H9 (cell line): Measurements from ENCODE around the gene COL9A2. TPM values are rescaled to one million over a fixed set of nuclear protein-coding genes. Genes with fewer than 3 reads are reported as not detected.

ENCODE experiments used
- DNase-seq: peaks from one replicate; pipeline ENCODE4 v3.0.0-alpha.2; 2017
- H2AFZ ChIP-seq: one replicate; pipeline ENCODE4 v1.6.1; 2013; ENCODE audit warnings: mild to moderate bottlenecking, low read length, control low read depth, moderate library complexity
- H2AK5ac ChIP-seq: 2 replicates; pipeline ENCODE4 v1.6.1; 2013; ENCODE audit warnings: low read length, control low read depth, mixed read lengths; ENCODE audit not compliant: insufficient read length
- H2BK120ac ChIP-seq: one replicate; pipeline ENCODE4 v1.6.1; 2013; ENCODE audit warnings: low read depth, mild to moderate bottlenecking, low read length, control low read depth, inconsistent platforms; ENCODE audit not compliant: poor library complexity, severe bottlenecking
- H2BK12ac ChIP-seq: 2 replicates; pipeline ENCODE4 v1.6.1; 2013; ENCODE audit warnings: low read length, control low read depth, mixed read lengths, low read depth; ENCODE audit not compliant: insufficient read length
- H2BK15ac ChIP-seq: 2 replicates; pipeline ENCODE4 v1.6.1; 2013; ENCODE audit warnings: low read depth, low read length, control low read depth
- H2BK20ac ChIP-seq: one replicate; pipeline ENCODE4 v1.6.1; 2013; ENCODE audit warnings: low read depth, mild to moderate bottlenecking, low read length, control low read depth, inconsistent platforms; ENCODE audit not compliant: poor library complexity, severe bottlenecking
- H2BK5ac ChIP-seq: 2 replicates; pipeline ENCODE4 v1.6.1; 2013; ENCODE audit warnings: low read length, control low read depth, mixed read lengths; ENCODE audit not compliant: insufficient read length
- H3K14ac ChIP-seq: 2 replicates; pipeline ENCODE4 v1.6.1; 2013; ENCODE audit warnings: low read length, control low read depth; ENCODE audit not compliant: insufficient read depth
- H3K18ac ChIP-seq: 2 replicates; pipeline ENCODE4 v1.6.1; 2013; ENCODE audit warnings: low read depth, mild to moderate bottlenecking, mixed read lengths, low read length, control low read depth; ENCODE audit not compliant: insufficient read length
- H3K23ac ChIP-seq: 2 replicates; pipeline ENCODE4 v1.6.1; 2013; ENCODE audit warnings: low read length, control low read depth, mixed read lengths, low read depth; ENCODE audit not compliant: insufficient read length
- H3K23me2 ChIP-seq: 2 replicates; pipeline ENCODE4 v1.6.1; 2013; ENCODE audit warnings: low read depth, mild to moderate bottlenecking, mixed read lengths, low read length, control low read depth; ENCODE audit not compliant: insufficient read length, poor library complexity, severe bottlenecking
- H3K27ac ChIP-seq: 2 replicates; pipeline ENCODE4 v1.5.1; 2013; ENCODE audit warnings: low read length, control low read depth, mixed read lengths, low read depth; ENCODE audit not compliant: insufficient read length
- H3K27me3 ChIP-seq: 2 replicates; pipeline ENCODE4 v1.6.1; 2013; ENCODE audit warnings: low read length, control low read depth, inconsistent platforms; ENCODE audit not compliant: insufficient read depth
- H3K4ac ChIP-seq: 2 replicates; pipeline ENCODE4 v1.6.1; 2013; ENCODE audit warnings: low read depth, mild to moderate bottlenecking, control low read depth, inconsistent platforms, low read length, moderate library complexity
- H3K4me1 ChIP-seq: 2 replicates; pipeline ENCODE4 v1.6.1; 2013; ENCODE audit warnings: low read length, control low read depth, inconsistent platforms; ENCODE audit not compliant: insufficient read depth
- H3K4me2 ChIP-seq: 2 replicates; pipeline ENCODE4 v1.6.1; 2013; ENCODE audit warnings: low read length, control low read depth, mixed read lengths; ENCODE audit not compliant: insufficient read length, insufficient read depth
- H3K56ac ChIP-seq: 2 replicates; pipeline ENCODE4 v1.6.1; 2013; ENCODE audit warnings: low read depth, mild to moderate bottlenecking, mixed read lengths, low read length, control low read depth; ENCODE audit not compliant: insufficient read length
- H3K79me1 ChIP-seq: 2 replicates; pipeline ENCODE4 v1.6.1; 2013; ENCODE audit warnings: low read depth, mild to moderate bottlenecking, moderate library complexity, low read length, control low read depth, inconsistent platforms; ENCODE audit not compliant: insufficient read depth, poor library complexity, severe bottlenecking
- H3K79me2 ChIP-seq: 2 replicates; pipeline ENCODE4 v1.6.1; 2013; ENCODE audit warnings: low read length, control low read depth, inconsistent platforms; ENCODE audit not compliant: insufficient read depth
- H3K9ac ChIP-seq: 2 replicates; pipeline ENCODE4 v1.6.1; 2013; ENCODE audit warnings: low read length, control low read depth, mixed read lengths; ENCODE audit not compliant: insufficient read length; ENCODE audit errors: extremely low read depth
- H3K9me3 ChIP-seq: one replicate; pipeline ENCODE4 v1.6.1; 2013; ENCODE audit warnings: low read depth, low read length, inconsistent platforms; ENCODE audit not compliant: control insufficient read depth
- H3T11ph ChIP-seq: one replicate; pipeline ENCODE4 v1.6.1; 2013; ENCODE audit warnings: mild to moderate bottlenecking, low read length, control low read depth, inconsistent platforms
- H4K20me1 ChIP-seq: one replicate; pipeline ENCODE4 v1.6.1; 2013; ENCODE audit not compliant: control insufficient read depth, insufficient read length, insufficient read depth
- H4K5ac ChIP-seq: 2 replicates; pipeline ENCODE4 v1.6.1; 2013; ENCODE audit warnings: low read depth, mild to moderate bottlenecking, mixed read lengths, low read length, control low read depth; ENCODE audit not compliant: insufficient read length
- H4K8ac ChIP-seq: replicated peaks from 2 replicates; pipeline ENCODE4 v1.6.1; 2013; ENCODE audit warnings: low read length, control low read depth, mixed read lengths, low read depth; ENCODE audit not compliant: insufficient read length
- H4K91ac ChIP-seq: 2 replicates; pipeline ENCODE4 v1.6.1; 2013; ENCODE audit warnings: low read depth, mild to moderate bottlenecking, moderate library complexity, mixed read lengths, low read length, control low read depth; ENCODE audit not compliant: insufficient read length
- H3K27ac Mint-ChIP-seq, 3 experiments: 2 replicates in 2 of 3; 3 replicates in 1 of 3; pipeline ENCODE4 v1.8.0; 2020 to 2021; ENCODE audit warnings: mixed read lengths in 3 of 3, mild to moderate bottlenecking in 1 of 3, moderate library complexity in 1 of 3
- H3K27me3 Mint-ChIP-seq: 2 replicates; pipeline ENCODE4 v1.8.0; 2021; ENCODE audit warnings: low read depth, mild to moderate bottlenecking, moderate library complexity, mixed read lengths
- H3K36me3 Mint-ChIP-seq, 3 experiments: 2 replicates in 2 of 3; 3 replicates in 1 of 3; pipeline ENCODE4 v1.8.0; 2020 to 2021; ENCODE audit warnings: low read depth in 3 of 3, mixed read lengths in 3 of 3; ENCODE audit not compliant: insufficient read depth in 1 of 3
- H3K4me1 Mint-ChIP-seq, 2 experiments: 2 replicates each; pipeline ENCODE4 v1.8.0; 2020; ENCODE audit warnings: mixed read lengths in 2 of 2
- H3K4me3 Mint-ChIP-seq, 2 experiments: 2 replicates in 1 of 2; 3 replicates in 1 of 2; pipeline ENCODE4 v1.8.0; 2020 to 2021; ENCODE audit warnings: mild to moderate bottlenecking in 2 of 2, mixed read lengths in 2 of 2, moderate library complexity in 1 of 2
- H3K9me3 Mint-ChIP-seq, 2 experiments: 2 replicates in 1 of 2; 3 replicates in 1 of 2; pipeline ENCODE4 v1.8.0; 2020; ENCODE audit warnings: mild to moderate bottlenecking in 2 of 2, mixed read lengths in 2 of 2, moderate library complexity in 1 of 2
- WGBS: extraction: QIAGEN DNeasy Blood & Tissue Kit; methylation state at CpG from one replicate; pipeline ENCODE4 v1.1.7; 2013; ENCODE audit warnings: missing lambda C conversion rate, low lambda C conversion rate, mixed read lengths; ENCODE audit not compliant: insufficient read length; ENCODE audit errors: extremely low coverage; 5-methylcytosine and 5-hydroxymethylcytosine counted together
- total RNA-seq: library from RNA; stranded (reverse); gene quantifications from 2 replicates; pipeline ENCODE4 v1.2.1, GENCODE V29; 2021
- TF ChIP-seq, protein P1 (sequence below): fragments of 200-600 bp; sonication (generic); conservative IDR thresholded peaks from 3 replicates; pipeline ENCODE4 v1.8.0; 2021; ENCODE audit warnings: antibody characterized with exemption, mild to moderate bottlenecking

The COL9A2 gene
- total RNA-seq, 1 experiment from 2014 or later, result 4.5 TPM

DNA sequence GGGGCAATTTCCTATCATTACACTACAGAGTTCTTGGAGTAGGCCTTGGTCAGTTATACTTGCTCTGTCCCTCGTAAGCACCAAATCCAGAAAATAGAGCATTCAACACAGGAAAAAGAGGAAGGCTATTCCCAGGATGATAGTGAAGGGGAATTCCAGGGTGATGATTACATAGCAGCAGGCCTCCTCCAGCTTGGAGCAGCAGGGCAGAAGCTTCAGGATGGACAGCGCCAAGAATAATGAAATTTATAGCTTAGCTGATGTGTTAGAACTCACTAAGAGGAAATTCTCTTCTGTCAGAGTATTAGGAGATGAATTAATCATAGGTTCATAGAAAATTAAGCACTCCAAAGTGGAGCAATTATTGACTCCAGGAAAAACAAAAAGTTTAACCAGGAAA lies 45.6 kb upstream of the COL9A2 start:
- H3K56ac ChIP-seq, result no peak overlapping the region
- H3K4me2 ChIP-seq, result no peak overlapping the region
- H2AFZ ChIP-seq, result no peak overlapping the region
- no peak overlapping the region for H4K91ac ChIP-seq
- TF ChIP-seq, protein P1, sequence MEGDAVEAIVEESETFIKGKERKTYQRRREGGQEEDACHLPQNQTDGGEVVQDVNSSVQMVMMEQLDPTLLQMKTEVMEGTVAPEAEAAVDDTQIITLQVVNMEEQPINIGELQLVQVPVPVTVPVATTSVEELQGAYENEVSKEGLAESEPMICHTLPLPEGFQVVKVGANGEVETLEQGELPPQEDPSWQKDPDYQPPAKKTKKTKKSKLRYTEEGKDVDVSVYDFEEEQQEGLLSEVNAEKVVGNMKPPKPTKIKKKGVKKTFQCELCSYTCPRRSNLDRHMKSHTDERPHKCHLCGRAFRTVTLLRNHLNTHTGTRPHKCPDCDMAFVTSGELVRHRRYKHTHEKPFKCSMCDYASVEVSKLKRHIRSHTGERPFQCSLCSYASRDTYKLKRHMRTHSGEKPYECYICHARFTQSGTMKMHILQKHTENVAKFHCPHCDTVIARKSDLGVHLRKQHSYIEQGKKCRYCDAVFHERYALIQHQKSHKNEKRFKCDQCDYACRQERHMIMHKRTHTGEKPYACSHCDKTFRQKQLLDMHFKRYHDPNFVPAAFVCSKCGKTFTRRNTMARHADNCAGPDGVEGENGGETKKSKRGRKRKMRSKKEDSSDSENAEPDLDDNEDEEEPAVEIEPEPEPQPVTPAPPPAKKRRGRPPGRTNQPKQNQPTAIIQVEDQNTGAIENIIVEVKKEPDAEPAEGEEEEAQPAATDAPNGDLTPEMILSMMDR, result no peak
- no peaks in the 10 kb centered on the region for H3K27me3 ChIP-seq
- no peak overlapping the region for H3K4ac ChIP-seq
- no peaks in the 10 kb centered on the region for H3K79me1 ChIP-seq
- no peak overlapping the region for H3K23ac ChIP-seq
- Mint-ChIP-seq H3K4me3 (no peak overlapping the region), H3K27me3 (peaks cover 11% of the 10 kb centered on the region), H3K36me3 (no peaks in the 10 kb centered on the region), H3K9me3 (peaks cover 14 to 15% of the 10 kb centered on the region in 2 experiments), H3K27ac (no peak overlapping the region), H3K4me1 (peaks cover 5 to 10% of the 10 kb centered on the region in 2 experiments)
- H3K18ac ChIP-seq, result no peak overlapping the region
- H3K14ac ChIP-seq, result no peak overlapping the region
- no peak overlapping the region for H2BK12ac ChIP-seq
- no CpG with 5 or more reads among the region's 2 CpGs for WGBS
- no peak overlapping the region for H2AK5ac ChIP-seq
- H3T11ph ChIP-seq, result no peak overlapping the region
- H4K20me1 ChIP-seq, result no peaks in the 10 kb centered on the region
- H2BK15ac ChIP-seq, result no peak overlapping the region
- no peaks in the 10 kb centered on the region for H3K23me2 ChIP-seq
- no peak overlapping the region for H2BK5ac ChIP-seq
- no peaks in the 10 kb centered on the region for H3K4me1 ChIP-seq
- H2BK20ac ChIP-seq, result no peak overlapping the region
- no peak overlapping the region for H3K27ac ChIP-seq
- H4K8ac ChIP-seq, result no peak overlapping the region
- H2BK120ac ChIP-seq, result no peak overlapping the region
- H3K9ac ChIP-seq, result no peak overlapping the region
- no peak overlapping the region for H4K5ac ChIP-seq
- no peak for DNase-seq
- H3K79me2 ChIP-seq, result no peaks in the 10 kb centered on the region
- no peaks in the 10 kb centered on the region for H3K9me3 ChIP-seq
